Neutrophil (primary cell): Measurements from ENCODE around the gene INO80E.
"Not testable (repeated sequence)": the region's sequence is repeated elsewhere in the genome, so short reads cannot be mapped to it uniquely, and the experiment has no call there.

Experiments used
- H3K27ac ChIP-seq: fragments of 200-600 bp; sonication (generic); 2 replicates; pipeline ENCODE4 v1.5.1; 2016; ENCODE audit warnings: mild to moderate bottlenecking, moderate library complexity
- H3K27me3 ChIP-seq: fragments of 200-600 bp; sonication (generic); 2 replicates; pipeline ENCODE4 v1.6.0; 2016; ENCODE audit warnings: mild to moderate bottlenecking
- H3K36me3 ChIP-seq: fragments of 200-600 bp; sonication (generic); 2 replicates; pipeline ENCODE4 v1.5.1; 2017
- H3K4me1 ChIP-seq, 2 experiments: fragments of 200-600 bp in 1 of 2; sonication (generic) in 1 of 2; 1 replicate in 1 of 2; 2 replicates in 1 of 2; pipeline versions ENCODE4 v1.5.1 to v1.6.1; 2013 to 2016; ENCODE audit warnings: low read depth in 1 of 2, low read length in 1 of 2, mild to moderate bottlenecking in 1 of 2, moderate library complexity in 1 of 2; ENCODE audit not compliant: control insufficient read depth in 1 of 2, insufficient read depth in 1 of 2
- H3K4me3 ChIP-seq, 2 experiments: fragments of 200-600 bp in 1 of 2; sonication (generic) in 1 of 2; 1 replicate in 1 of 2; 2 replicates in 1 of 2; pipeline ENCODE4 v1.5.1; 2013 to 2016; ENCODE audit warnings: low read depth in 1 of 2, low read length in 1 of 2, mild to moderate bottlenecking in 1 of 2, moderate library complexity in 1 of 2
- H3K9me3 ChIP-seq: fragments of 200-600 bp; sonication (generic); 2 replicates; pipeline ENCODE4 v1.5.1; 2016
- TF ChIP-seq, protein P1 (sequence below): fragments of 200-600 bp; sonication (generic); IDR thresholded peaks from 2 replicates; pipeline ENCODE4 v1.5.1; 2016; ENCODE audit warnings: antibody characterized with exemption

The INO80E gene

DNA sequence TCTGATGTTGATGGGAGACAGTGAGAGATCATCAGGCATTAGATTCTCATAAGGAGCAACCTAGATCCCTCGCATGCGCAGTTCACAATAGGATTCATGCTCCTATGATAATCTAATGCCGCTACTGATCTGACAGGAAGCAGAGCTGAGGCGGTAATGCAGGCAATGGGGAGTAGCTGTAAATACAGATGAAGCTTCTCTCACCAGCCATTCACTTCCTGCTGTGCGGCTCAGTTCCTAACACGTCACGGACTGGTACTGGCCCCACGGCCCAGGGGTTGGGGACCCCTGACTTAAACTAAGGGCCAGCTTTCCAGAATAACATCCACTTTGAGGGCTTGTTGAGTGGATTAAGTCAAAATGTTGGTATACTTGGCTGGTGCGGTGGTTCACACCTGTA, 36.7 kb upstream of the INO80E start:
- Histone ChIP-seq H3K27ac (no peak overlapping the region), H3K4me3 (no peak overlapping the region), H3K36me3 (no peaks in the 10 kb centered on the region), H3K9me3 (no peaks in the 10 kb centered on the region), H3K4me1 (peaks cover 8 to 16% of the 10 kb centered on the region in 2 experiments), H3K27me3 (no peaks in the 10 kb centered on the region)
- TF ChIP-seq, protein P1, sequence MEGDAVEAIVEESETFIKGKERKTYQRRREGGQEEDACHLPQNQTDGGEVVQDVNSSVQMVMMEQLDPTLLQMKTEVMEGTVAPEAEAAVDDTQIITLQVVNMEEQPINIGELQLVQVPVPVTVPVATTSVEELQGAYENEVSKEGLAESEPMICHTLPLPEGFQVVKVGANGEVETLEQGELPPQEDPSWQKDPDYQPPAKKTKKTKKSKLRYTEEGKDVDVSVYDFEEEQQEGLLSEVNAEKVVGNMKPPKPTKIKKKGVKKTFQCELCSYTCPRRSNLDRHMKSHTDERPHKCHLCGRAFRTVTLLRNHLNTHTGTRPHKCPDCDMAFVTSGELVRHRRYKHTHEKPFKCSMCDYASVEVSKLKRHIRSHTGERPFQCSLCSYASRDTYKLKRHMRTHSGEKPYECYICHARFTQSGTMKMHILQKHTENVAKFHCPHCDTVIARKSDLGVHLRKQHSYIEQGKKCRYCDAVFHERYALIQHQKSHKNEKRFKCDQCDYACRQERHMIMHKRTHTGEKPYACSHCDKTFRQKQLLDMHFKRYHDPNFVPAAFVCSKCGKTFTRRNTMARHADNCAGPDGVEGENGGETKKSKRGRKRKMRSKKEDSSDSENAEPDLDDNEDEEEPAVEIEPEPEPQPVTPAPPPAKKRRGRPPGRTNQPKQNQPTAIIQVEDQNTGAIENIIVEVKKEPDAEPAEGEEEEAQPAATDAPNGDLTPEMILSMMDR = no peak

DNA sequence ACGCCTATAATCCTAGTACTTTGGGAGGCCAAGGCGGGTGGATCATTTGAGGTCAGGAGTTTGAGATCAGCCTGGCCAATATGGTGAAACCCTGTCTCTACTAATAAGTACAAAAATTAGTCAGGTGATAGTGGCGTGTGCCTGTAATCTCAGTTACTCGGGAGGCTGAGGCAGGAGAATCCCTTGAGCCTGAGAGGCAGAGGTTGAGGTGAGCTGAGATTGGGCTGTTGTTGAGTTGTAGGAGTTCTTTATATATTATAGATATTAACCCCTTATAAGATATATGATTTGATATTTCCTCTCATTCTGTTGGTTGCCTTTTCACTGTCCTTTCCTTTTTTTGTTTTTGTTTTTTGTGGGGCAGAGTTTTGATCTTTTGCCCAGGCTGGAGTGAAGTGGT, 36.2 kb upstream of the INO80E start:
- not testable (repeated sequence) for H3K27me3 ChIP-seq, H3K9me3 ChIP-seq, H3K4me3 ChIP-seq, H3K36me3 ChIP-seq, H3K27ac ChIP-seq
- peaks cover 8 to 16% of the 10 kb centered on the region in 2 experiments for H3K4me1 ChIP-seq

- Histone ChIP-seq H3K4me1 (peaks cover 8 to 16% of the 10 kb centered on the region in 2 experiments), H3K27ac (no peak overlapping the region), H3K27me3 (no peaks in the 10 kb centered on the region), H3K4me3 (peak overlapping the region; percentile 78), H3K9me3 (no peaks in the 10 kb centered on the region), H3K36me3 (no peaks in the 10 kb centered on the region)
- TF ChIP-seq, protein P1 = no peak
Observed at GRCh38 chr16:29961127-29961478, 34.9 kb upstream of the INO80E start.

DNA sequence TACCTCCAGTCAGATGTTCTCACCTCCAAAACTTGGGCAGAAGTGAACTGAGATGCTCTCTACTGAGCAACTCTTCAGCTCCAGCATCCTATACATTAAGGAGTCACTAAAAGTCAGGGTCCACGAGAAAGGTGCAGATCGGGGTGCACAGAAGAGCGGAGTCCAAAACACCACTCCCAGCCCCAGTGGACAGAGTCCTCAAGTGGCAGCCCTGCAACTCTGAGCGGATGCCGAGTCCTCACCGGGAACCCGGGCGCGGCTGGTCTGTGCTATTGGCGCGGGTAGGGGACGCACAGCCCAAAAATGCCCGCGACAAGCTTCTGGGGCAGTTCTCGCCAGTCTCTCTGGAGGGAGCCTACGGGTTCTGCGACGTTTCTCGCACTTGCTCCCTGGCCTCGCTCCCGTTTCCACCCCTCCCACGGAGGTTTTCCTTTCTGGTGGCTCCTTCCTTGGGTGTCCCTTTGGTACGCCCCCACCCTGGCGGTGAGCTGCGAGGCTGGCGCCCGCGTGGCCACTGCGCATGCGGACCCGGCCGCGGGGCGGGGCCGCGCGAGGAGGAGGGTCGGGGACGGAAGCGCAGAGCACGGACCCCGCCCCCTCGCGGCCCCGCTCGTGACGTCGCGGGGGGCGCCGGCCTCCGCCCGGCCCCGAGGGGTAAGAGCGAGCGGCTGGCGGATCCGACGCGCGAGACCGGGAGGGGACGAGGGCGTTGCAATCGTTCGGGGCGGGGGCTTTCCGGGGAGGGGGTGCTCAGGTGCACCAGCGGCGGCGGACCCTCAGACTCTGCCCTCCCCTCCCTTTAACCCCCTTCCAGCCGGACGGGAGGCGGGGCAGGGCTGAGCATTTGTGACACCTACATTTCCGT, 34.3 kb upstream of the INO80E start, which contains the start of gene TMEM219:
Gene TMEM219, plus strand, starts transcription at position 601 of the 865 bp plus-strand sequence. CDS start 1,065 bp downstream, outside the sequence.
- Histone ChIP-seq H3K27me3 (no peaks in the 10 kb centered on the region), H3K4me1 (peaks cover 8 to 16% of the 10 kb centered on the region in 2 experiments), H3K4me3 (peak within 1 kb of the TSS; percentile 78), H3K27ac (peak within 1 kb of the TSS; percentile 83), H3K36me3 (no peaks in the 10 kb centered on the region), H3K9me3 (no peaks in the 10 kb centered on the region)
- TF ChIP-seq, protein P1 = peak; percentile 79

DNA sequence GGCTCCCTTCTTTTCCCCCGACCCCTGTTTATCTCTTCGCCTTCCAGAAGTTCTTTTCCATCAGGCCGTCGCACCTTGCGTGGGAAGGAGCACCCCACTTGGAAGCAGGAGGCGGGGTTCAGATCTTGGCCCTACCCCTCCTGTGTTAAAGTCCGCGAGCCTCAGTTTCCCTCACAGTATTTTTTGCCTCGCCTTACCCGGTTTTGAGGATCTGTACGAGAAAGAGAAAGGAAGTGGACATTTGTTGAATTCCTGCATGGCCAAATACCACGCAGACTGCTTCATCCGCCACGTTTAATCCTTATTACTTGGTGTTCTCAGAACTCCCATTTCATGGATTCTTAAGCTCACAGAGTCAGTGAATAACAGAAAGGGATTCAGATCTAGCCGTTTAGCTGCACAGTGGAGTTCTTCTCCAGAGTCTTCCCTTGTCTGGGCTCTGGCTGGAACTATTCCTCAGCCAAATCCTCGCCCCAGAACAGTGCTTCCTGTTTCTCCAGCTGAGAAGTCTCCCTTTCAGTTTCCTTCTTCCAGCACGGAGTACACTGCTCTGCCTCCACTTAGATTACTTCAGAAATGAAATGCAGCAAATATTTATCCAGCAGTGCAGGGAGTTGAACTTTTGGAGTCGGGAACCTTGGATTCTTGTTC, 33.6 kb upstream of the INO80E start:
- Histone ChIP-seq H3K27me3 (no peaks in the 10 kb centered on the region), H3K36me3 (no peaks in the 10 kb centered on the region), H3K4me3 (peak overlapping the region; percentile 78), H3K27ac (peak overlapping the region; percentile 83), H3K4me1 (peaks cover 8 to 16% of the 10 kb centered on the region in 2 experiments), H3K9me3 (no peaks in the 10 kb centered on the region)
- TF ChIP-seq, protein P1 = no peak
